ENCODE results near the gene GRID1. TPM values are rescaled to one million over a fixed set of nuclear protein-coding genes. Genes with fewer than 3 reads are reported as not detected.

The GRID1 gene
- total RNA-seq, 1 donor from 2014 or later: 1.4 TPM

GRCh38 chr10:86256690-86257315 is 109.8 kb downstream of the GRID1 start:
- H3K9me3 ChIP-seq: no peaks in the 10 kb centered on the region
- intact Hi-C loops (cut with DNase I): no loop called here
- peak in 1 of 2 donors; percentile 38 for DNase-seq (ENCODE audit: low spot score in 2 of 2)
- no peak for TF ChIP-seq CTCF (IDR thresholded peaks at IDR 0.05)
- H3K4me3 ChIP-seq: no peak overlapping the region
- no peaks in the 10 kb centered on the region for H3K36me3 ChIP-seq
- H3K4me1 ChIP-seq: no peaks in the 10 kb centered on the region
- H3K27ac ChIP-seq: no peak overlapping the region
- no peaks in the 10 kb centered on the region for H3K27me3 ChIP-seq

GRCh38 chr10:86255405-86256251 is 111.0 kb downstream of the GRID1 start:
- TF ChIP-seq CTCF (IDR thresholded peaks at IDR 0.05): no peak
- H3K9me3 ChIP-seq: no peaks in the 10 kb centered on the region
- H3K27ac ChIP-seq: no peak overlapping the region
- peak in 1 of 2 donors; percentile 42 for DNase-seq (ENCODE audit: low spot score in 2 of 2)
- no peak overlapping the region for H3K4me3 ChIP-seq
- H3K4me1 ChIP-seq: no peaks in the 10 kb centered on the region
- no peaks in the 10 kb centered on the region for H3K27me3 ChIP-seq
- intact Hi-C loops (cut with DNase I): no loop called here
- no peaks in the 10 kb centered on the region for H3K36me3 ChIP-seq

- no peaks in the 10 kb centered on the region for H3K36me3 ChIP-seq
- no peak for TF ChIP-seq CTCF (IDR thresholded peaks at IDR 0.05)
- peak in 1 of 2 donors; percentile 24 for DNase-seq (ENCODE audit: low spot score in 2 of 2)
Observed at GRCh38 chr10:86254526-86255174, 111.9 kb downstream of the GRID1 start.

GRCh38 chr10:86254081-86254480 is 112.5 kb downstream of the GRID1 start:
- Histone ChIP-seq H3K4me1 (no peaks in the 10 kb centered on the region), H3K27me3 (no peaks in the 10 kb centered on the region), H3K27ac (no peak overlapping the region), H3K4me3 (no peak overlapping the region), H3K36me3 (no peaks in the 10 kb centered on the region), H3K9me3 (no peaks in the 10 kb centered on the region)
- no peak for TF ChIP-seq CTCF (IDR thresholded peaks at IDR 0.05)
- DNase-seq (ENCODE audit: low spot score in 2 of 2): peak in 1 of 2 donors; percentile 50
- intact Hi-C loops (cut with DNase I): no loop called here

More at GRCh38 chr10:86254526-86255174, 111.9 kb downstream of the GRID1 start:
- intact Hi-C loops (cut with DNase I): no loop called here
- H3K27ac ChIP-seq: no peak overlapping the region
- H3K4me1 ChIP-seq: no peaks in the 10 kb centered on the region
- no peak overlapping the region for H3K4me3 ChIP-seq
- no peaks in the 10 kb centered on the region for H3K27me3 ChIP-seq
- H3K9me3 ChIP-seq: no peaks in the 10 kb centered on the region

GRCh38 chr10:86253091-86254072 is 113.2 kb downstream of the GRID1 start:
- H3K9me3 ChIP-seq: no peaks in the 10 kb centered on the region
- no peak overlapping the region for H3K27ac ChIP-seq
- no peak for TF ChIP-seq CTCF (IDR thresholded peaks at IDR 0.05)
- no peaks in the 10 kb centered on the region for H3K27me3 ChIP-seq
- DNase-seq (ENCODE audit: low spot score in 2 of 2): peak in 1 of 2 donors; percentile 44
- no peaks in the 10 kb centered on the region for H3K4me1 ChIP-seq
- intact Hi-C loops (cut with DNase I): no loop called here
- H3K4me3 ChIP-seq: no peak overlapping the region
- H3K36me3 ChIP-seq: no peaks in the 10 kb centered on the region
